Measurements from ENCODE around the gene TRMT44. TPM values are rescaled to one million over a fixed set of nuclear protein-coding genes. Genes with fewer than 3 reads are reported as not detected.

The TRMT44 gene
- total RNA-seq (2022) (23.2 and 24.4 TPM in 2 replicates), Bru-seq, nascent RNA (percentile 73 among the genes with signal in this experiment), BruChase-seq, experiment 1, labeled RNA remaining after a 6-hour chase (percentile 61 among the genes with signal in this experiment), BruChase-seq, experiment 2, labeled RNA remaining after a 2-hour chase (percentile 67 among the genes with signal in this experiment)
- long read RNA-seq, partial matches to known transcripts, result 4 of 18 reads
- long read RNA-seq, other reads (novel, unspliced or antisense), result 10 of 18 reads

DNA sequence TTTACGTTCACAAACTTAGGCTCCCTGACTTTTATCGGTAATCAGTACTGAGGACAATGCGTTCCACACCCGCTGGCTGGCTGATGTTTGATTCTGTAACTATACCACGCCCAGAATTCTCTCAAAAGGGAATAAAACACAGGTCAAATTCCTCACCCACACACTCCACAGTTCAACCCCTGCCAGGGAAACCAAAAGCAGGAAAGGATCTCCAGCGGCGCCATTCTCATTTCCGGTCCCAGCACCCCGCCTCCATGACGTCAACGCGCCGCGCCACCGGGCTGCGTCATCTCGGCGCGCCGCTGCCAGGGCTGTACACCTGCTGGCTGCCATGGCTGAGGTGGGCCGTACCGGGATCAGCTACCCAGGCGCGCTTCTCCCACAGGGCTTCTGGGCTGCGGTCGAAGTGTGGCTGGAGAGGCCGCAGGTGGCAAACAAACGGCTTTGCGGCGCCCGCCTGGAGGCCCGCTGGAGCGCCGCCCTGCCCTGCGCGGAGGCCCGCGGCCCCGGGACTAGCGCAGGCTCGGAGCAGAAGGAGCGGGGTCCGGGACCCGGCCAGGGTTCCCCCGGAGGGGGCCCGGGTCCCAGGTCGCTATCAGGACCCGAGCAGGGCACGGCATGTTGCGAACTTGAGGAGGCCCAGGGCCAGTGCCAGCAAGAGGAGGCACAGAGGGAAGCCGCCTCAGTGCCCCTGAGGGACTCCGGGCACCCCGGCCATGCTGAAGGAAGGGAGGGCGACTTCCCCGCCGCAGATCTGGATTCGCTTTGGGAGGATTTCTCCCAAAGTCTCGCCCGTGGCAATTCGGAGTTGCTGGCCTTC is at the start of gene TRMT44, which contains the start of gene ACOX3:
TRMT44 (plus strand) TSS at position 286 of the 820 bp plus-strand sequence; CDS start at position 332, 46 bp downstream.
ACOX3 (minus strand) TSS at position 232 of the 820 bp plus-strand sequence. CDS start 24,202 bp downstream, outside the sequence.
- ChIA-PET CTCF (interaction anchor here (0.6 kb wide), 1 partner anchor 130 kb away, joined by 3 read pairs; no protein-coding TSS in a partner anchor), POLR2A (interaction anchor here (0.9 to 6.7 kb wide), 10 partner anchors 9 to 257 kb away, joined by 3 to 105 read pairs (median 4); no protein-coding TSS in a partner anchor)
- H3K27ac Mint-ChIP-seq (ENCODE audit: low read depth, unreplicated experiment), result peak within 1 kb of the TSS; percentile 100
- DNase-seq (ENCODE audit: unreplicated experiment), result peak; percentile 92
- BruUV-seq (replicated peaks), result no TSS peak
- no peaks in the 10 kb centered on the region for H3K27me3 Mint-ChIP-seq (ENCODE audit: insufficient read depth, unreplicated experiment)
- peak within 1 kb of the TSS; percentile 98 for H3K4me3 Mint-ChIP-seq (ENCODE audit: unreplicated experiment)
- TF ChIP-seq CTCF (IDR thresholded peaks at IDR 0.05; ENCODE audit: unreplicated experiment), result no peak
- no peaks in the 10 kb centered on the region for H3K9me3 Mint-ChIP-seq (ENCODE audit: unreplicated experiment)
- peaks cover 19% of the 10 kb centered on the region for H3K36me3 Mint-ChIP-seq (ENCODE audit: insufficient read depth, unreplicated experiment)
- H3K4me1 Mint-ChIP-seq (ENCODE audit: insufficient read depth, unreplicated experiment), result peaks cover 64% of the 10 kb centered on the region
- intact Hi-C loops (cut with micrococcal nuclease), result no loop called here

- no peak for DNase-seq (ENCODE audit: unreplicated experiment)
- BruUV-seq (replicated peaks), result no TSS peak
- no peak for TF ChIP-seq CTCF (IDR thresholded peaks at IDR 0.05; ENCODE audit: unreplicated experiment)
Measured at GRCh38 chr4:8391071-8391470, 49.5 kb upstream of the TRMT44 start.

GRCh38 chr4:8391972-8392371 is 48.6 kb upstream of the TRMT44 start:
- peaks cover 18% of the 10 kb centered on the region for H3K4me1 Mint-ChIP-seq (ENCODE audit: insufficient read depth, unreplicated experiment)
- peaks cover 24% of the 10 kb centered on the region for H3K36me3 Mint-ChIP-seq (ENCODE audit: insufficient read depth, unreplicated experiment)
- BruUV-seq (replicated peaks), result no TSS peak
- intact Hi-C loops (cut with micrococcal nuclease), result no loop called here
- no peak for TF ChIP-seq CTCF (IDR thresholded peaks at IDR 0.05; ENCODE audit: unreplicated experiment)
- ChIA-PET POLR2A (interaction anchor here (0.6 kb wide), 2 partner anchors 78 to 185 kb away, joined by 3 read pairs; no protein-coding TSS in a partner anchor), CTCF (interaction anchor here (0.7 to 3.0 kb wide), 3 partner anchors 10 to 215 kb away, joined by 3 to 14 read pairs (median 11); no protein-coding TSS in a partner anchor)
- DNase-seq (ENCODE audit: unreplicated experiment), result peak; percentile 58
- no peaks in the 10 kb centered on the region for H3K27me3 Mint-ChIP-seq (ENCODE audit: insufficient read depth, unreplicated experiment)
- no peak overlapping the region for H3K27ac Mint-ChIP-seq (ENCODE audit: low read depth, unreplicated experiment)
- H3K4me3 Mint-ChIP-seq (ENCODE audit: unreplicated experiment), result no peak overlapping the region
- no peaks in the 10 kb centered on the region for H3K9me3 Mint-ChIP-seq (ENCODE audit: unreplicated experiment)

More at GRCh38 chr4:8391071-8391470, 49.5 kb upstream of the TRMT44 start:
- POLR2A ChIA-PET, result no interaction called here
- peaks cover 18% of the 10 kb centered on the region for H3K4me1 Mint-ChIP-seq (ENCODE audit: insufficient read depth, unreplicated experiment)
- intact Hi-C loops (cut with micrococcal nuclease), result no loop called here
- no peaks in the 10 kb centered on the region for H3K9me3 Mint-ChIP-seq (ENCODE audit: unreplicated experiment)
- no peak overlapping the region for H3K27ac Mint-ChIP-seq (ENCODE audit: low read depth, unreplicated experiment)
- no peak overlapping the region for H3K4me3 Mint-ChIP-seq (ENCODE audit: unreplicated experiment)
- H3K27me3 Mint-ChIP-seq (ENCODE audit: insufficient read depth, unreplicated experiment), result no peaks in the 10 kb centered on the region
- CTCF ChIA-PET, result interaction anchor here (1.1 to 2.2 kb wide), 5 partner anchors 12 to 213 kb away, joined by 3 to 11 read pairs (median 9); no protein-coding TSS in a partner anchor
- peaks cover 28% of the 10 kb centered on the region for H3K36me3 Mint-ChIP-seq (ENCODE audit: insufficient read depth, unreplicated experiment)

Data from MCF 10A (cell line).